ENCODE data around the gene NKTR. TPM values are rescaled to one million over a fixed set of nuclear protein-coding genes. Genes with fewer than 3 reads are reported as not detected.

The NKTR gene
- total RNA-seq, 1 experiment from 2014 or later, result 70.5 TPM

GRCh38 chr3:42697289-42698051, 97.0 kb downstream of the NKTR start:
- H3K79me2 ChIP-seq (ENCODE audit: low read depth), result no peaks in the 10 kb centered on the region
- no peaks in the 10 kb centered on the region for H3K9me2 ChIP-seq (ENCODE audit: insufficient read depth)
- H3K27me3 ChIP-seq (ENCODE audit: insufficient read depth, low read depth), result peaks cover 34% of the 10 kb centered on the region
- DNase-seq, result no peak
- H3K4me3 ChIP-seq, result no peak overlapping the region
- H3K9me3 ChIP-seq (ENCODE audit: insufficient read depth, low read depth), result no peaks in the 10 kb centered on the region
- H3K36me3 ChIP-seq (ENCODE audit: low read depth), result no peaks in the 10 kb centered on the region
- TF ChIP-seq EZH2 (IDR thresholded peaks at IDR 0.05; ENCODE audit: low read depth), result no peak
- no peak for TF ChIP-seq CTCF (conservative IDR thresholded peaks at IDR 0.05)
- no peaks in the 10 kb centered on the region for H4K20me1 ChIP-seq (ENCODE audit: insufficient read depth)
- intact Hi-C loops (cut with micrococcal nuclease; ENCODE audit: unreplicated experiment), result no loop called here
- no peaks in the 10 kb centered on the region for H3F3A ChIP-seq (ENCODE audit: insufficient read depth, low read depth)
- H3K4me1 ChIP-seq (replicated peaks; ENCODE audit: insufficient read depth), result no peaks in the 10 kb centered on the region
- H3K4me2 ChIP-seq, result no peak overlapping the region
- H2AFZ ChIP-seq, result no peak overlapping the region
- CTCF ChIA-PET, result no interaction called here
- BruUV-seq (replicated peaks), result no TSS peak
- POLR2A ChIA-PET (ENCODE audit: unreplicated experiment), result no interaction called here
- H3K27ac ChIP-seq, result no peak overlapping the region

Other genes with a start within 250 kb of the NKTR start
- gene LYZL4, start 190.1 kb upstream of the NKTR start, total RNA-seq (2021), result not detected in 2 replicates
- gene VIPR1, start 98.0 kb upstream of the NKTR start, total RNA-seq (2021), result 19.7 and 23.9 TPM in 2 replicates
- 38.1 and 42.4 TPM in 2 replicates for gene SEC22C, start 18.7 kb upstream of the NKTR start, total RNA-seq (2021)
- 28.8 and 34.5 TPM in 2 replicates for gene SS18L2, start 9.8 kb upstream of the NKTR start, total RNA-seq (2021)
- gene ZBTB47, start 53.0 kb downstream of the NKTR start, total RNA-seq (2021), result 8.1 and 9.6 TPM in 2 replicates
- gene KLHL40, start 84.9 kb downstream of the NKTR start, total RNA-seq (2021), result not detected in 2 replicates
- not detected in 2 replicates for gene HHATL, start 102.1 kb downstream of the NKTR start, total RNA-seq (2021)
- gene CCDC13, start 172.6 kb downstream of the NKTR start, total RNA-seq (2021), result 0.41 TPM in 1 of 2 replicates, not detected in the other
- 48.2 and 69.7 TPM in 2 replicates for gene HIGD1A, start 203.8 kb downstream of the NKTR start, total RNA-seq (2021)
- gene ACKR2, start 208.8 kb downstream of the NKTR start, total RNA-seq (2021), result 1.0 and 2.9 TPM in 2 replicates